SU-DHL-6 (cell line): ENCODE results near the gene STRN3.

ENCODE experiments used
- EZH2phosphoT487 ChIP-seq: fragments of 200-600 bp; sonication (generic), shearing (Covaris generic); conservative IDR thresholded peaks from 2 replicates; pipeline ENCODE4 v1.6.1; 2018; ENCODE audit warnings: mild to moderate bottlenecking, antibody characterized with exemption, low read length, moderate library complexity, mixed read lengths
- TF ChIP-seq, protein P1 (sequence below): fragments of 200-600 bp; sonication (generic); IDR thresholded peaks from one replicate; pipeline ENCODE4 v1.5.1; 2017; ENCODE audit warnings: antibody characterized with exemption, mild to moderate bottlenecking, low read length, moderate library complexity; ENCODE audit not compliant: insufficient read depth, poor library complexity, severe bottlenecking

DNA sequence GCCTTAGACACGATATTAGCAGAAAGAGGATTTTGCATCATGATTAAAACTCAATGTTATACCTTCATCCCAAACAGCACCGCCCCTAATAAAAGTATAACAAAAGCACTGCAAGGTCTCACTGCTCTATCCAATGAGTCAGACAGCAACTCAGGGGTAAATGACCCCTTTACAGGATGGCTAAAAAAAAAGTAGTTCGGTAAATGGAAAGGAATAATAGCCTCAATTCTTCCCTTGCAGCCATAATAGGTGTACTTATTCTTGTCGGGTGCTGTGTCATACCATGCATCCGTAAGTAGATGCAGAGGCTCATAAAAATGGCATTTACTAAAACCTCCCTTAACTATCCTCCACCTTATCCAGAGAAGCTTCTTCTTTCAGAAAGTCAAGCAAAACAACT, 54.6 kb downstream of the STRN3 start:
- TF ChIP-seq, protein P1, sequence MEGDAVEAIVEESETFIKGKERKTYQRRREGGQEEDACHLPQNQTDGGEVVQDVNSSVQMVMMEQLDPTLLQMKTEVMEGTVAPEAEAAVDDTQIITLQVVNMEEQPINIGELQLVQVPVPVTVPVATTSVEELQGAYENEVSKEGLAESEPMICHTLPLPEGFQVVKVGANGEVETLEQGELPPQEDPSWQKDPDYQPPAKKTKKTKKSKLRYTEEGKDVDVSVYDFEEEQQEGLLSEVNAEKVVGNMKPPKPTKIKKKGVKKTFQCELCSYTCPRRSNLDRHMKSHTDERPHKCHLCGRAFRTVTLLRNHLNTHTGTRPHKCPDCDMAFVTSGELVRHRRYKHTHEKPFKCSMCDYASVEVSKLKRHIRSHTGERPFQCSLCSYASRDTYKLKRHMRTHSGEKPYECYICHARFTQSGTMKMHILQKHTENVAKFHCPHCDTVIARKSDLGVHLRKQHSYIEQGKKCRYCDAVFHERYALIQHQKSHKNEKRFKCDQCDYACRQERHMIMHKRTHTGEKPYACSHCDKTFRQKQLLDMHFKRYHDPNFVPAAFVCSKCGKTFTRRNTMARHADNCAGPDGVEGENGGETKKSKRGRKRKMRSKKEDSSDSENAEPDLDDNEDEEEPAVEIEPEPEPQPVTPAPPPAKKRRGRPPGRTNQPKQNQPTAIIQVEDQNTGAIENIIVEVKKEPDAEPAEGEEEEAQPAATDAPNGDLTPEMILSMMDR = no peak
- TF ChIP-seq EZH2phosphoT487 = no peak
